Activated CD4-positive, CD25-positive, alpha-beta regulatory T cell treated with anti-CD3 and anti-CD28 coated beads, Interleukin-2, amount 50 U/mL, for 72 hours (primary cell): Measurements from ENCODE around the gene B3GNT5.

ENCODE experiments used
- DNase-seq: peaks from one replicate; pipeline ENCODE4 v3.0.0; 2021

The B3GNT5 gene

GRCh38 chr3:183296944-183297343, 43.9 kb downstream of the B3GNT5 start:
- no peak for DNase-seq

GRCh38 chr3:183298701-183299153, 45.7 kb downstream of the B3GNT5 start:
- no peak for DNase-seq

- no peak for DNase-seq
Measured at GRCh38 chr3:183299976-183300375, 46.9 kb downstream of the B3GNT5 start.

GRCh38 chr3:183300996-183301562, 48.0 kb downstream of the B3GNT5 start:
- DNase-seq: no peak

GRCh38 chr3:183301937-183302580, 49.0 kb downstream of the B3GNT5 start:
- DNase-seq: no peak

GRCh38 chr3:183303690-183304089, 50.6 kb downstream of the B3GNT5 start:
- DNase-seq: no peak

GRCh38 chr3:183306798-183307671, 54.0 kb downstream of the B3GNT5 start:
- no peak for DNase-seq

- no peak for DNase-seq
Measured at GRCh38 chr3:183307749-183308148, 54.7 kb downstream of the B3GNT5 start.

GRCh38 chr3:183308751-183309150, 55.7 kb downstream of the B3GNT5 start:
- no peak for DNase-seq

GRCh38 chr3:183309276-183309675, 56.2 kb downstream of the B3GNT5 start:
- DNase-seq: no peak

GRCh38 chr3:183310936-183311335, 57.9 kb downstream of the B3GNT5 start:
- no peak for DNase-seq

GRCh38 chr3:183312433-183312832, 59.4 kb downstream of the B3GNT5 start:
- no peak for DNase-seq

GRCh38 chr3:183313351-183313750, 60.3 kb downstream of the B3GNT5 start:
- no peak for DNase-seq

GRCh38 chr3:183313764-183314163, 60.7 kb downstream of the B3GNT5 start:
- no peak for DNase-seq

GRCh38 chr3:183315739-183316138, 62.7 kb downstream of the B3GNT5 start:
- DNase-seq: no peak

- no peak for DNase-seq
Measured at GRCh38 chr3:183317271-183317670, 64.2 kb downstream of the B3GNT5 start.

- no peak for DNase-seq
Measured at GRCh38 chr3:183317886-183318865, 65.1 kb downstream of the B3GNT5 start.

GRCh38 chr3:183318877-183319276, 65.8 kb downstream of the B3GNT5 start:
- no peak for DNase-seq

GRCh38 chr3:183319371-183319770, 66.3 kb downstream of the B3GNT5 start:
- no peak for DNase-seq
